HL-60/S4 (cell line): Measurements from ENCODE around the gene PAPOLB.

Source experiments
- in situ Hi-C: fragments of 300-500 bp; cut with MboI; formaldehyde crosslinking; loops from 2 replicates; pipeline ENCODE4 v1.14.3; 2022; ENCODE audit warnings: low sequenced_read_pairs

The PAPOLB gene

DNA sequence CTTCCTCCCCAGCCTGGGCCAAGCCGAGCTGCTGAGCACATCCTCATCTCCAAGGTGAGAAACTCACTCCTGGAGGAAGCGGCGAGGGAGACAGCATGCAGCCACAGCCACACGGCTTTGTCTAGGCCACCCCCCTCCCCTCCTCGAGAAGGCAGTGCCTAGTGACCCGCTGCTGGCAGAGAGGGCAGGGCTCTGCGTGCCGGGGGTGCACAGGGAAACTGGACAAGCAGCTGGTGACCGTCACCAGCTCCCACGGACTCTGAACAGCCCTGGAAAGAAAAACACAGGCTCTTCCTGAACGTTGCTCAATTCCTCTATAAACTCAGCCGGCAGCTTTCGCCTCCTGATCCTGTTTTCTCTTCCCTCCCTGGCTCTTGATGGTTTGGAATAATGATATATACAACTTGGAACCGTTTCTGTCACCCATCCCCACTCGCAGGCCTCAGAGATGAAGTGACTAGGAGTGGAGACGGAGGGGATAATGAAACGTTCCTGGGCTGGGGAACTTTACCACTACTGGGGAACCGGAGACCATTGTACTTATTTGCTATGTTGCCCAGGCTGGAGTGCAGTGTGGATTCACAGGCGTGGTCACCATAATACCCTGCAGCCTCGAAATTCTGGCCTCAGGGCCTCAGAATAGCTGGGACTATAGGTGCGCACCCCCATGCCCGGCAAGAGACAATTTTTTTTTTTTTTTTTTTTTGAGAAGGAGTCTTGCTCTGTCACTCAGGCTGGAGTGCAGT lies 19.3 kb downstream of the PAPOLB start:
- in situ Hi-C loops = loop anchor here (25.0 kb wide), 1 partner anchor 245 kb away; no protein-coding TSS in a partner anchor

DNA sequence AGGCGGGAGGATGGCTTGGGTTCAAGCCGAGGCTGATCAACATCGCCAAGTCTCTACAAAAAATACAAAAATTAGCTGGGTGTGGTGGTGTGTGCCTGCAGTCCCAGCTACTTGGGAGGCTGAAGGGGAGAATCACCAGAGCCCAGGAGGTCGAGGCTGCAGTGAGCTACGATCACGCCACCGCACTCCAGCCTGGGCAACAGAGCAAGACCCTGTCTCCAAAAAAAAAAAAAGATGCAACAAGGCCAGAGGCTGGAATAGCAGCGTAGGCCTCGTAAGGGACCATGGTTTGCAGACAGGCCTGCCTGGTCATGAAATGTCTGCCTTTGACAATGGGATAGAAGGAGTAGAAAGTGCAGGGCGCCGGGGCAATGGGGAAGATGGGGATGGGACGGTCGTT lies 20.0 kb downstream of the PAPOLB start:
- in situ Hi-C loops = loop anchor here (25.0 kb wide), 1 partner anchor 245 kb away; no protein-coding TSS in a partner anchor

DNA sequence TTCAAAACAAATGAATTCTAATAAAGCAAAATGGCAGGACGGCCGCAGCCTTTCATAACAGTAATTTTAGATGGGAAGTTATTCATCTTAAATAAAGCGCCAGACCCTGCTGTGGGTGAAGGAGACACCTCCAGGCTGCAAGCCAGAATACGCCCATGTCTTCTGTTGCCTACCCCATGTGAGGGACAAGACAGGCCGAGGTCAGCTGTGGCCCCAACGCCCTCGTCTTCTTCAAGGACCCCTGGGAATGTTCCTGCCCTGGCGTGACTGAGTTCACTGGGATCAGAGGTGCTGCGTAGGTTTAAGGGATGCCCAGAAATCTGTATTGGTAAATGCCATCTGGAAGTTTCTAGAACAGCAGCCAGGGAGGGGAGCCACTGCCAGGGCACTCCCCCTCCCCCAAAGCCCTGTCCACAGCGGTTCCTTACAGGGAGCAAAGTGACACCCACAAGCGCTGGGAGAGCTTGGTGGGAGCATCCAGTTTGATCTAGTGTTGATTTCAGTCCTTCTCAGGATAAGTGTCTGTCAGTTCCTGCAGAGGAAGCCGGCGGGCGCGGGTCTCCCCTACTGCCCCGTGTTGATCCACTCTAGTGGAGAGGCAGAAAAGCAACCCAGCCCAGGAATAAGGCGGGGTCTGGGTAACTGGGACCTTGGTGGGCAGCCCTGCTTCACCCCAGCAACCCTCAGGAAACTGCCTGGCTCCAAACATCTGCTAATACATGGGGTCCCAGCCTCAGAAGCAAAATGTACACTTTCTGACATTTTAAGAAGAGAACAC lies 20.6 kb downstream of the PAPOLB start:
- in situ Hi-C loops = loop anchor here (25.0 kb wide), 1 partner anchor 246 kb away; no protein-coding TSS in a partner anchor

DNA sequence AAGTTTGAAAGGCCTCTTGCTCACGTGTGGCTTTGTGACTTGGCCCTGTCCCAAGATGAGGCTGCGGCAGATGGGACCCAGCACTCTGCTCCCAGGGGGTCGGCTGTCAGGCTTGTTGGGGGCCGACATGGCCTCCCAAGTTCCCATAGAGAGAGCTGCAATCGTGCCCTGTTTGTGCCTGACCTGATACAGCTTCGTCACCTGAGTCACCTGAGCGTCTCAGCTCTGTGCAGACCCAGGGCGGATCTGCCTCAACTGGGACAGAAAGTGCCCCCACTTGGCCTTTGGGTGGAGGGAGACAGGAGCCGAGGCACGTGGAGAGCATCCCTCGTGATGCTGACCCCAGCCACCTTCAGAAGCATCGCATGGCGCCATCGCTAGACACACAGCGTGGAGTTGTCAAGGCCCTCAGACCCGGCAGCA lies 21.7 kb downstream of the PAPOLB start:
- in situ Hi-C loops = loop anchor here (25.0 kb wide), 1 partner anchor 247 kb away; no protein-coding TSS in a partner anchor

DNA sequence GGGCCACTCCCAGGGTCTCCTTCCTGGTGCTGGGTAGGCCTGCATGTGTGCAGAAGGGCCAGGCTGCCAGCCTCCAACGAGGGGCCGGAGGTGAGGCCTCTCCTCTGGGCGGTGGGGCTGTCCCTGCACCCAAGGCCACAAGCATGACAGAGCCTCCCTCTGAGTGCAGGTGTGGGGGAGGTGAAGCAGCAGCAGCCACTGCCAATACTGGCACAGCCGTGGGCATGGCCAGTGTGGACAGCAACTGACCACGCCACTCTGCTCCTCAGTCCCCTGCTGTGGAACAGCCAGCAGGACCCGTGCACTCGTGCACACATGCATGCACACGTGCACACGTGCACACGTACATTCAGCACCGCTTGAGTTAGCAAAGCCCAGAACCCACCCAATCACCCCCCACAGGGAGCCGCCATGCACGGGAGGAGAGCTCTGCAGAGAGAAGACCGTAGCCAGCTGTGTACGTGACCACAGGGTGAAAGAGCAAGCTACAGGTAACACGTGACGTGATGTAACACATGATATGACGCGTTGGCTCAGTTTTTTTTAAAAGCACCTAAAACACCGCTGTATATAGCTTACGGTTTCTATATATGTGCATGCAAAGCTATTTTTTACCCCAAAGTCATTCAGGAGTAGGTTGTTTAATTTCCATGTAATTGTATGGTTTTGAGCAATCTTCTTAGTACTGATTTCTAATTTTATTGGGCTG lies 23.1 kb downstream of the PAPOLB start:
- in situ Hi-C loops = loop anchor here (25.0 kb wide), 1 partner anchor 249 kb away; no protein-coding TSS in a partner anchor

DNA sequence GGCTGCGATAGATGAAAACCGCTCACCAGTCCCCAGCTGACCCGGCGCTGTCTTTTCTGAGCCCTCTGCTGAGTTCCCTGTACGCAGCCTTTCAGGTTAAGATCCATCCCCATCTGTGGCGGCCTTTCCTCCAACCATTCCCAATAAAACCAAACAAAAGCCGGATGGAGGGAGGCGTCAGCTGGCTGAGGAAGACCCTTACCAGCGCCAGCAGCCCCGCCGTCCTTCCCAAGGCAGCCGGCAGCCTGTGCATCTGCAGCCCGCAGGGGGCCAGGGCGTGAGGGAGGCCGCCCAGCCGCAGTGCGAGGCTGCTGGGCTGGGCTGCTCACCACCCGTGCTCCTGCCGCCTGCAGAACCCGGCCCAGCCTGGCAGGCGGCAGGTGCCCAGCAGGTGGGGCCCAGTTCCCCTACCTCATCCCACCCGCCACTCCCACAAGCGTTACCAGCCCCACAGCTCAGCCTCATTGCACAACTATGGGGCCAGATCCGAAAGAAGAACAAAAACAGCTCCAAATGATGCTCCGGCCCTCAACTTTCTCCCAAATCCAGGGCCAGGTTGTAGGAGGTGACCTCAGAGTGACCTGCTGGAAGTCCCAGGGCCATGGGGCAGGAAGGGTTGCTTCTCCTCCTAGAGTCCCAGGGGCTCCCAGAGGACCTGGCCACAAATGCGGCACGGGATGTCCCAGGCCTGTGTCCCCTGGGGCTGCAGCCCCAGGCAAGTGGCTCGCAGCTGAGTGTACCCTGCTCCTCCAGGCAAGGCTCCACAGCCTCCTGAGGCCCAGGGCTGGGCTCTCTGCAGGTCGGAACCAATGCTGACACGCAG lies 23.8 kb downstream of the PAPOLB start:
- in situ Hi-C loops = loop anchor here (25.0 kb wide), 1 partner anchor 249 kb away; no protein-coding TSS in a partner anchor

DNA sequence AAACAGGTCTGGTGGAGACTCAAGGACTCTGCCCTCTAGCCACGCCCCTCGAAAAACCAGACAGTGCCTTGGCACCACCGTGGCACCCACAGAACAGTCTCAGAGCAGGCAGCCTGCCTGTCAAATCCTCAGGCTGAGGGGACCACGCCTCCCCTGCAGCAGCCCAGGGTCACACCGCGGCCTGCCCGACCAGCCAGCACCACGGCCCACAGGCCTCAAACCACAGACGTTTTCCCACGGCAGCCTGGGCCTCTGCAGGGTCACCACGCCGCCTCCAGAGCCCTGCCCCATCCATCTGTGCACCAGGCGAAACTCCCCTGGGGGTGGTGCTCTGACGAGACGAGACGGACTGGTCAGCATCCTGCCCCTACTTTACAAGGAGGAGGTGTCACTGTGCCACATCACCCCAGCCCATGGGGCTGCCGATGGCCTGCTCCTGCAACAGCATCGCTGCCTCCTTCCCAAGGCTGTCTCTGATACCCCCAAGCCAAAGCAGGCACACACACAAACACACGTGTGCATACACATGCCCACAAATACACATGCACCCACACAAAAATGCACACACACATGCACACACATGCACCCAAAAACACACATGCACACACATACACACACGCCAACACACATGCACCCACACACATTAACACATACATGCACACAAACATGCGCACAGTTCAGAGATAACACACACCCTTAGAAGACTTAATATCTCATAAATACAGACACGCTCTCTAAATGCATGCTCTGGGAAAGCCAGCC lies 24.6 kb downstream of the PAPOLB start:
- in situ Hi-C loops = loop anchor here (25.0 kb wide), 1 partner anchor 250 kb away; no protein-coding TSS in a partner anchor

DNA sequence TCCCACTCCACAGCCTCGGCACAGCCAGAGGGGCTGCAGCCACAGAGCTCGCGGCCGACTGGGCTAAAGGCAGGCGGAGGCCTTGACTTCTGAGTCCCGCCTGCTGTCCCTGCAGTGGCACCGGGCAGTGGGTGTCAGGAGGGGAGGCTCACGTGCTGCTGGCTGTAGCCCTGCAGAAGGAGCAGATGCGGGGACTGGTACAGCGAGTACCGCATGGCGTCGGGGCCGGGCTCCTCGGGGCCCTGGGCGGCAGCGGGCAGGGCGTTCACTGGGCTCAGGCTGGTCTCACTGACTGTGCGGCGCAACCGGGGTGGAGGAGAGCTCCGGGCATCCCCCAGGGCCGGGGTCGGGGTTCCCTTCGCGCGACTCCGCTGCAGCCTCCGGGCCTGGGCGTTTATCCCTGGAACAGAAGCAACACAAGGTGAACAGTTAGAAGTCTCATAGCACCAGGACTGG lies 25.6 kb downstream of the PAPOLB start:
- in situ Hi-C loops = loop anchor here (25.0 kb wide), 1 partner anchor 251 kb away; no protein-coding TSS in a partner anchor

DNA sequence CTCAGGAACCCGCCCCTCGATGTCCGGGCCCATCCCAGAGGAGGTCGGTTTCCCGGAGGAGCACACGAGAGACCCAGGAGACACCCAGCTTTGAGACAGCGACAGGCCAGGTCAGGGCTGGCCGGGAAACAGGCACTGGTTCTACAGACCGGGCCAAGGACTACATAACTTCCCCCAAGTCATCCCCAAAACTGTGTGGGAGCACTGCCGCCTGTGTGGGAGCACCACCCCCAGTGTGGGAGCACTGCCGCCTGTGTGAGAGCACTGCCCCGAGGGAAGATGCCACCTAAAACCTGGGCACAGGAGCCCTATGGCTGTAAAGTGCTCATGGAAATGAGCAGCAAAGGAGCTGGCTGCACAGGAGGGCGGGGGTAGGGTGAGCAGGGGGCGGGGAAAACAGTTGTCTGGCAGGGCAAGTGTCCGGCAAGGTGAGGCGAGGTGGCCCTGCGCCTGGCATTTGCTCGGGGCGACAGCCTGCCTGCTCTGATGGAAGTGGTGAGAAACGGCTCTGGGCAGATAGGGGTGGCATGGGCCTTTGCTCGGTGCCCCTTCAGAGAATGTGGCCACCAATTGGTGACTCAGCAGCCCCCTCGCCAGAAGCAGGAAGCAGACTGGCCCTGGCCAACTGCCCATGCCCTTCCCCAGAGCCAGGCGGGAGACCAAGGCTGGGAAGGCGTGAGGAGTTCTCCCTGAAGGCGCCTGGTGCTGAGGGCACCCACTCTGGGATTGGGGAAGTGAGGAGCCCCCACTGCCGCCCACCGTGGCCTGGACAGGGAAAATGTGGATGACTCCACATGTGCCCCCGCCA lies 26.2 kb downstream of the PAPOLB start:
- in situ Hi-C loops = loop anchor here (25.0 kb wide), 1 partner anchor 252 kb away; no protein-coding TSS in a partner anchor

DNA sequence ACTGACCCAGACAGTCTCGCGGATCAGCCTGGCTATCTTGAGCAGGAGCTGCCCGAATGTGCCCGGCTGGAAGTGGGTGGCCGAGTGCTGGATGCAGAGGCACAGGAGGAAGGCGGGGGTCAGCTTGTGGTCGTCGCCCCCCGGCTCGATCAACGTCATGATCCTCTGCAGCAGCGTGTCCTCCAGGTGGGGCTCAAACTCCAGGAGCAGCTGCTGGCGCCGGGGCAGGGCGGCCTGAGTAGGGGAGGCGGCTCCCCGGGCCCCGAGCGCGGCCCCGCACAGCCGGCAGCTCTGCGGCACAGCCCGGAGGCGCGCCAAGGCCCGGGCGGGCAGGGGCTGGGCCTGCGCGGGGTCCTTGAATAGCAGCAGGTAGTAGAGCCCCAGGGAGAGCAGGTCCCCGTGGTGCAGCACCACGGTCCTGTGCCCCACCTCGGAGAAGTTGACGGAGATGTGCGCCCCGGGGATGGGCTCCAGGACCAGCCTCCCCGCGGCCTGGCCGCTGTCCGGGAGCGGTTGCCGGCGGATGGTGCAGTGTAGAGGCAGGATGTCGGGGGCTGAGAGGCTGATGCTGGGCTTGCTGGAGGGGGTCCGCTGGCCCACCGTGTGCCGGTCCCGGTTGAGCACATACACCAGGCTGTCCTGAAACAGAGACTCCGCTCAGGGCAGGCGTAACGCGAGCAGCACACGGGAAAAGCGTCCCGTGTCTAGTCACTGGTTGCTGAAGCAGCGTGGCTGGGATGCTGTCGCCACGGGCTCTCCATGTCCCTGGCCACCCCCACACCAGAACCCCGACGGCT lies 27.0 kb downstream of the PAPOLB start:
- in situ Hi-C loops = loop anchor here (25.0 kb wide), 1 partner anchor 253 kb away; no protein-coding TSS in a partner anchor

DNA sequence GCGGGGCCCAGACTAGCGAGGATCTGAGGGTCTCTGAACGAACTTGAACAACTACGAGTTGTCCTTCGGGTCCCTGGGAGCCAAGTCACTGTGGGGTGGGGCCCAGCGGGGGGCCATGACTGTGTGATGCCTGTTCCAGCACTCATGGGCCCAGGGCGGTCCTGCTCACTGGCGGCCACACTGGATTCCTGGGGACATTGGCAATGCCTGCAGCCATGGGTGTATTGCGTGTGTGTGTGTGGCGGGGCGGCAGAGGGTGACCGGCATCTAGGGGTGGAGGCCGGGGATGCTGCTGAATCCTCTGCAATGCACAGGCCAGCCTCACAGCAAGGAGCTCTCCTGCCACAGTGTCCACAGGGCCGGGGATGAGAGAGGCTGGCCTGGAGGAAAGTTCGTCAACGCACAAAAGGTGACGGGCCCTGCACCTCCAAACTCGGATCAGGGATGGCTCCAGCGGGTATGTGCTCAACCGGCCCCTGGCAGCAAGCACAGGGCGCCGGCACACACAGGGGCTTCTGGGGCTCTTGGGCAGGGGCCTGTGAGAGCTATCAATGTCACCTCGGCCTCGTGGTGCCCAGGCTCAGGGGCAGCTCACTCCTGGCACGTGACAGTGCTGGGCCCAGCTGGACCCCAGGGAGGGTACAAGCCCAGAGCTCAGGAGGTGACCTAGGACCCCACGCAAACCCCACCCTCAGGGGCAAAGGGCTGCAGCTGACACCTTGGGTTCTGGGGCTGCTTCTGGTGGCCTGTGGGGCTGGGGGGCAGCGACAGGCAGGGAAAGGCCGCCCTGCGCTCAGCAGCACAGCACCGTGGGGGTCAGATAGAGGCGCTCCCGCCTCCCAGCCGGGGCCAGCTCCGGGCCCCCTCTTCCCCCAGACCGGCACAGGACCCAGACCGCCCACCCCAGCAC lies 27.9 kb downstream of the PAPOLB start:
- in situ Hi-C loops = loop anchor here (25.0 kb wide), 1 partner anchor 253 kb away; no protein-coding TSS in a partner anchor

DNA sequence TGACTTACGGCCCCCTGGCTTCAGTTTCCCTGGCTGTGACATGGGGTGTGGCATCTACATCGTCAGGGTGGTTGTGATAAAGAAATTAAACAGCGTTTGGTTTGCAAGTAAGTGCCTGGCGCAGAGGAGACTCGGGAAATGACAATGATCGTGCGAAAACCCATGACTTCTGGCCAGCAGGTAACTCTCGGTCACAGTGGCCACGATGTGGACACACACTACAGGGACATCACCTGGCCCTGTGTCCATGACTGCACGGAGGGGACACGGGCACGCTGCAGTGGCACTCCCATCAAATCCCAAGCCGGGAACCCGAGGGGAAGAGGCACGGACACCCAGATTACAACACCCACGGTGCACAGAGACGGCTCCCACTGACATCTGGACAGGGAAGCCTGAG lies 28.7 kb downstream of the PAPOLB start:
- in situ Hi-C loops = loop anchor here (25.0 kb wide), 1 partner anchor 254 kb away; no protein-coding TSS in a partner anchor

DNA sequence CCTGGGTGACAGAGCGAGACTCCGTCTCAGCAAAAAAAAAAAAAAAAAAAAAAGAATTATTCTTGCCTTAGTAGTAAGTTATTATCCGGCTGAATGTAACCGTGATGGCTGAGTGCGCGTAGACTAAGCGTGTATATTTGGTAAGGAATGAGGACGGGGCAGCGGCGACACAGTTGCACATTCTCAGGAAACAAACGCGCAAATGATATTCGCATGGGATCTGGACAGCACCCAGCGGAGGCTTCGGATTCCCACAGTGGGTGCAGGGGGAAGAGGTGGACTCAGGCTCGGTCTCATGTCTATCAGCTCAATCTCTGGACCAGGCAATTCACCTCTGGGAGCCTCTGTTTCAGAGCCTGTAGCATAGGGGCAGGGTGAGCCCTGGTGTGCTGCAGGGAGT lies 29.1 kb downstream of the PAPOLB start:
- in situ Hi-C loops = loop anchor here (25.0 kb wide), 1 partner anchor 255 kb away; no protein-coding TSS in a partner anchor

DNA sequence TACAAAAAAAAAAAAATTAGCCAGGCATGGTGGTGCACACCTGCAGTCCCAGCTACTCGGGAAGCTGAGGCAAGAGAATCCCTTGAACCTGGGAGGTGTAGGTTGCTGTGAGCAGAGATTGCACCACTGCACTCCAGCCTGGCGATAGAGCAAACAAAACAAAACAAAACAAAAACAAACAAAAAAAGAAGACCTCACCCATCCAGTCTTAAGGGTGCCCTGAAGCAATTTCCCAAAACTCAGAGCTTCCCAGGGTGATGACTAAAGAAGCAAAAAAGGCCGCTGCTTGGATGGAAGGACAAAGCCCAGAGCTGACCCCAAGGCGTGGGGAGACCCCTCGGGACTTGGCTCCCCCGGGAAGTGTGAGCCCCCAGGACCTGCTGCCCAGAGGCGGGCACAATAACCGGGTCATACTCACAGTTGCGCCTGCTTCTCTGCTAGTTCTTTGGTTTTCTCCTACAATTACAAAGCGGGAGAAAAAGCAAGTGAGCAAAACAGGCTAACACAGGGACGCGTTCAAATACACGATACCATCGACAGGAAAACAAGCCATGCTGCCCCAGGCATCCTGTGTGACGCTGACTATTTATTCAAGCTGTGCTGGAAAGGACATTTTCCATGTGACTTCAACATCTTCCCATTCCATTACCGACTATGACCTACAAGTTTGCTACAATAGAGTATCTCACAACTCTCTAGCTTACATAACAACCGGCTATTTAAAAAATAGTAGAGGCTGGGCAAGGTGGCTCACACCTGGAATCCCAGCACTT lies 29.9 kb downstream of the PAPOLB start:
- in situ Hi-C loops = loop anchor here (25.0 kb wide), 1 partner anchor 255 kb away; no protein-coding TSS in a partner anchor

DNA sequence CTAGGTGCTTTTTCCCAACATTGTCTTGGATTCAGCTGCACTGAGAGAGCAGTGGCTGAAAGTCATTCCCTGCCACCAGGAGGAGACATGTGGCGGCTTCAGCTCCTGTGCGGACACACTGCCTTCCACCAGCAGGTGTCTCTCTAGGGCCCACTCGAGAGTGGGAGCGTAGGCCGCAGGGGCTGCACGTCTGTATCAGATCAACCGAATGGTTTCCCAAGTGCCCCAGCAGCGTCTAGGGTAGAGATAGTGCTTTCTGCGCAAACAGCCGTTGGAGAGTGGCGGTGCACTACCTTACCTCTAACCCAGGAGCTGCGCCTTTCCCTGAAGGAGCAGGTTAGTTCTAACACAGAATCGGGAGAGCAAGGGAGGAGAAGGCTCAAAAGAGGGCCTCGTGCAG lies 31.7 kb downstream of the PAPOLB start:
- in situ Hi-C loops = loop anchor here (25.0 kb wide), 1 partner anchor 257 kb away; no protein-coding TSS in a partner anchor
